ENCODE data around the gene OR2K2. TPM values are rescaled to one million over a fixed set of nuclear protein-coding genes. Genes with fewer than 3 reads are reported as not detected.

The OR2K2 gene
- not detected in 2 replicates for total RNA-seq (2014; rRNA removed; shearing (Covaris generic))

GRCh38 chr9:111330124-111330523 is at the start of gene OR2K2:
OR2K2 (minus strand) TSS chr9:111330224; CDS start chr9:111328433, 1,791 bp downstream.

Other genes with a start within 250 kb of the OR2K2 start
- gene ECPAS, start 154.2 kb upstream of the OR2K2 start, total RNA-seq (2014; rRNA removed; shearing (Covaris generic)) = 140 and 158 TPM in 2 replicates
- gene ZNF483, start 195.0 kb upstream of the OR2K2 start, total RNA-seq (2014; rRNA removed; shearing (Covaris generic)) = 3.3 and 3.8 TPM in 2 replicates